ENCODE measurements around the gene TUB. TPM values are rescaled to one million over a fixed set of nuclear protein-coding genes. Genes with fewer than 3 reads are reported as not detected.

TUB gene
- total RNA-seq, 2 experiments from 2014 or later = 0.19 to 0.34 TPM

- no peak for DNase-seq
- Mint-ChIP-seq H3K27me3 (no peaks in the 10 kb centered on the region), H3K9me3 (peaks cover 10% of the 10 kb centered on the region), H3K36me3 (peaks cover 24% of the 10 kb centered on the region), H3K27ac (no peak overlapping the region), H3K4me1 (no peaks in the 10 kb centered on the region), H3K4me3 (no peak overlapping the region)
Measured at GRCh38 chr11:8122173-8122764, 41.3 kb downstream of the TUB start.

GRCh38 chr11:8126649-8127289 is 45.8 kb downstream of the TUB start:
- no peak overlapping the region for H3K4me3 Mint-ChIP-seq
- no peak for DNase-seq
- H3K9me3 Mint-ChIP-seq = no peaks in the 10 kb centered on the region
- no peak overlapping the region for H3K27ac Mint-ChIP-seq
- H3K4me1 Mint-ChIP-seq = peaks cover 2% of the 10 kb centered on the region
- peaks cover 12% of the 10 kb centered on the region for H3K36me3 Mint-ChIP-seq
- no peaks in the 10 kb centered on the region for H3K27me3 Mint-ChIP-seq

GRCh38 chr11:8127447-8127846 is 46.4 kb downstream of the TUB start:
- Mint-ChIP-seq H3K9me3 (no peaks in the 10 kb centered on the region), H3K4me1 (peaks cover 2% of the 10 kb centered on the region), H3K27me3 (no peaks in the 10 kb centered on the region), H3K27ac (no peak overlapping the region), H3K36me3 (peaks cover 6% of the 10 kb centered on the region), H3K4me3 (no peak overlapping the region)
- no peak for DNase-seq

GRCh38 chr11:8138526-8138925 is 57.5 kb downstream of the TUB start:
- H3K4me1 Mint-ChIP-seq = no peaks in the 10 kb centered on the region
- peaks cover 2% of the 10 kb centered on the region for H3K9me3 Mint-ChIP-seq
- no peaks in the 10 kb centered on the region for H3K27me3 Mint-ChIP-seq
- no peak overlapping the region for H3K4me3 Mint-ChIP-seq
- H3K27ac Mint-ChIP-seq = no peak overlapping the region
- peaks cover 45% of the 10 kb centered on the region for H3K36me3 Mint-ChIP-seq
- no peak for DNase-seq

- H3K27ac Mint-ChIP-seq = no peak overlapping the region
- peaks cover 26% of the 10 kb centered on the region for H3K36me3 Mint-ChIP-seq
- H3K27me3 Mint-ChIP-seq = no peaks in the 10 kb centered on the region
- H3K9me3 Mint-ChIP-seq = peaks cover 2% of the 10 kb centered on the region
- H3K4me1 Mint-ChIP-seq = no peaks in the 10 kb centered on the region
- H3K4me3 Mint-ChIP-seq = no peak overlapping the region
- DNase-seq = no peak
Measured at GRCh38 chr11:8149726-8150125, 68.7 kb downstream of the TUB start.

Other genes starting within 250 kb of the TUB start
- gene OR10A6, start 149.9 kb upstream of the TUB start, total RNA-seq = not detected
- gene OR10A3, start 139.5 kb upstream of the TUB start, total RNA-seq = not detected
- gene NLRP10, start 115.8 kb upstream of the TUB start, total RNA-seq = not detected
- gene EIF3F, start 93.9 kb upstream of the TUB start, total RNA-seq = 100 to 1,000 TPM; 314 to 316 TPM
- 10 to 100 TPM in 1 of 2 experiments, 1 to 10 TPM in 1; 9.4 to 11.7 TPM for gene RIC3, start 87.8 kb downstream of the TUB start, total RNA-seq
- not detected for gene LMO1, start 182.7 kb downstream of the TUB start, total RNA-seq

Measured in activated naive CD8-positive, alpha-beta T cell treated with anti-CD3 and anti-CD28 coated beads for 36 hours (primary cell).